ENCODE data around the gene DEFB132. TPM values are rescaled to one million over a fixed set of nuclear protein-coding genes. Genes with fewer than 3 reads are reported as not detected.

Gene DEFB132
- total RNA-seq, 2 experiments from 2014 or later = not detected

GRCh38 chr20:297925-298775, 40.6 kb downstream of the DEFB132 start:
- Histone ChIP-seq H3K4me2 (ENCODE audit: low read length) (peak overlapping the region; percentile 78), H4K20me1 (ENCODE audit: insufficient read depth, low read length) (peaks cover 20% of the 10 kb centered on the region; the same call in 1 of the 2 replicates), H3K4me1 (ENCODE audit: insufficient read depth, low read length, poor library complexity, severe bottlenecking) (peaks cover 31% of the 10 kb centered on the region), H3K9me2 (ENCODE audit: insufficient read depth, low read length) (no peaks in the 10 kb centered on the region), H3K9me3 (ENCODE audit: low read length) (no peaks in the 10 kb centered on the region), H3K79me2 (ENCODE audit: insufficient read depth, low read depth, low read length) (peaks cover 34% of the 10 kb centered on the region), H3K27ac (ENCODE audit: low read depth, low read length, poor library complexity, severe bottlenecking) (peak overlapping the region; percentile 70), H2AFZ (ENCODE audit: low read length) (peak overlapping the region; percentile 75), H3K4me3 (ENCODE audit: low read depth, low read length, poor library complexity, severe bottlenecking) (peak overlapping the region; percentile 80), H3K36me3 (ENCODE audit: insufficient read depth, low read length) (peaks cover 16% of the 10 kb centered on the region)
- TF ChIP-seq EZH2phosphoT487 (IDR thresholded peaks at IDR 0.05; ENCODE audit: borderline replicate concordance, low read depth, low read length) (no peak), CTCF (conservative IDR thresholded peaks at IDR 0.05; ENCODE audit: low read length) (no peak)
- intact Hi-C loops (cut with micrococcal nuclease; ENCODE audit: unreplicated experiment) = loop anchor here (1.0 kb wide), 1 partner anchor 27 kb away; the partner anchor contains the start of gene SOX12
- ChIA-PET CTCF (ENCODE audit: unreplicated experiment) (interaction anchor here (0.7 kb wide), 1 partner anchor 10 kb away, joined by 4 read pairs; no protein-coding TSS in a partner anchor), POLR2A (interaction anchor here (0.5 to 2.4 kb wide), 4 partner anchors 12 to 82 kb away, joined by 3 to 10 read pairs (median 5); partner anchors contain the start of genes SOX12 and TRIB3)
- no TSS peak for BruUV-seq (replicated peaks)
- peak; percentile 71 for DNase-seq (ENCODE audit: low spot score)

GRCh38 chr20:298776-299391, 41.4 kb downstream of the DEFB132 start:
- no peaks in the 10 kb centered on the region for H3K9me3 ChIP-seq (ENCODE audit: low read length)
- CTCF ChIA-PET (ENCODE audit: unreplicated experiment) = interaction anchor here (1.0 kb wide), 1 partner anchor 11 kb away, joined by 3 read pairs; no protein-coding TSS in a partner anchor
- no TSS peak for BruUV-seq (replicated peaks)

More at GRCh38 chr20:298776-299391, 41.4 kb downstream of the DEFB132 start:
- Histone ChIP-seq H3K4me1 (ENCODE audit: insufficient read depth, low read length, poor library complexity, severe bottlenecking) (peaks cover 31% of the 10 kb centered on the region), H3K79me2 (ENCODE audit: insufficient read depth, low read depth, low read length) (peaks cover 34% of the 10 kb centered on the region), H3K9me2 (ENCODE audit: insufficient read depth, low read length) (no peaks in the 10 kb centered on the region), H3K4me3 (ENCODE audit: low read depth, low read length, poor library complexity, severe bottlenecking) (peak overlapping the region; percentile 80), H2AFZ (ENCODE audit: low read length) (no peak overlapping the region), H3K4me2 (ENCODE audit: low read length) (peak overlapping the region; percentile 78), H3K27ac (ENCODE audit: low read depth, low read length, poor library complexity, severe bottlenecking) (peak overlapping the region; percentile 70), H4K20me1 (ENCODE audit: insufficient read depth, low read length) (peaks cover 20% of the 10 kb centered on the region; the same call in 1 of the 2 replicates), H3K36me3 (ENCODE audit: insufficient read depth, low read length) (peaks cover 16% of the 10 kb centered on the region)
- TF ChIP-seq EZH2phosphoT487 (IDR thresholded peaks at IDR 0.05; ENCODE audit: borderline replicate concordance, low read depth, low read length) = no peak
- TF ChIP-seq CTCF (conservative IDR thresholded peaks at IDR 0.05; ENCODE audit: low read length) = no peak
- POLR2A ChIA-PET = interaction anchor here (1.2 to 1.6 kb wide), 2 partner anchors 11 to 25 kb away, joined by 6 read pairs; no protein-coding TSS in a partner anchor
- DNase-seq (ENCODE audit: low spot score) = no peak
- intact Hi-C loops (cut with micrococcal nuclease; ENCODE audit: unreplicated experiment) = no loop called here

Data from OCI-LY7 (cell line).